GDM1 (cell line): ENCODE measurements around the gene FNDC3B.
"Not testable (repeated sequence)": the region's sequence is repeated elsewhere in the genome, so short reads cannot be mapped to it uniquely, and the experiment has no call there.

Source experiments
- DNase-seq: peaks from one replicate; lab custom pipeline; 2025; lab: John Stamatoyannopoulos, UW

FNDC3B gene

GRCh38 chr3:172093581-172094443, 54.4 kb downstream of the FNDC3B start:
- DNase-seq = not testable (repeated sequence)

GRCh38 chr3:172094621-172095557, 55.5 kb downstream of the FNDC3B start:
- no peak for DNase-seq

- no peak for DNase-seq
These were observed 57.6 kb downstream of the FNDC3B start for GRCh38 chr3:172096881-172097420.

- DNase-seq = no peak
These were observed 58.2 kb downstream of the FNDC3B start for GRCh38 chr3:172097585-172097984.

GRCh38 chr3:172098698-172099494, 59.5 kb downstream of the FNDC3B start:
- no peak for DNase-seq

- DNase-seq = no peak
These were observed 60.1 kb downstream of the FNDC3B start for GRCh38 chr3:172099495-172099808.

GRCh38 chr3:172100482-172100881, 61.1 kb downstream of the FNDC3B start:
- no peak for DNase-seq

- no peak for DNase-seq
These were observed 61.7 kb downstream of the FNDC3B start for GRCh38 chr3:172101107-172101506.

GRCh38 chr3:172102123-172102882, 62.9 kb downstream of the FNDC3B start:
- no peak for DNase-seq

GRCh38 chr3:172102883-172103310, 63.5 kb downstream of the FNDC3B start:
- no peak for DNase-seq

- DNase-seq = no peak
These were observed 64.3 kb downstream of the FNDC3B start for GRCh38 chr3:172103724-172104123.

- no peak for DNase-seq
These were observed 65.2 kb downstream of the FNDC3B start for GRCh38 chr3:172104471-172105072.

GRCh38 chr3:172106037-172106954, 66.9 kb downstream of the FNDC3B start:
- DNase-seq = no peak

- peak; percentile 79 for DNase-seq
These were observed 67.6 kb downstream of the FNDC3B start for GRCh38 chr3:172106989-172107388.

GRCh38 chr3:172107403-172107802, 68.0 kb downstream of the FNDC3B start:
- DNase-seq = no peak

- DNase-seq = no peak
These were observed 70.9 kb downstream of the FNDC3B start for GRCh38 chr3:172110127-172110779.

GRCh38 chr3:172111163-172111562, 71.8 kb downstream of the FNDC3B start:
- no peak for DNase-seq

- DNase-seq = no peak
These were observed 72.8 kb downstream of the FNDC3B start for GRCh38 chr3:172112078-172112733.
